Measurements from ENCODE around the gene ZBTB3. TPM values are rescaled to one million over a fixed set of nuclear protein-coding genes. Genes with fewer than 3 reads are reported as not detected.

Gene ZBTB3
- total RNA-seq, 1 experiment from 2014 or later = 43.4 TPM

GRCh38 chr11:62747475-62748160, 6.3 kb downstream of the ZBTB3 start:
- Histone ChIP-seq H3K4ac (ENCODE audit: low read depth, low read length) (no peak overlapping the region), H3K9me3 (ENCODE audit: control insufficient read depth, low read depth, low read length) (no peaks in the 10 kb centered on the region), H2BK5ac (ENCODE audit: insufficient read length, low read length) (no peak overlapping the region), H3K23ac (ENCODE audit: insufficient read length, low read depth, low read length) (no peak overlapping the region), H3K4me2 (ENCODE audit: insufficient read depth, insufficient read length, low read length) (no peak overlapping the region), H2BK15ac (ENCODE audit: low read depth, low read length) (no peak overlapping the region), H4K8ac (replicated peaks; ENCODE audit: insufficient read length, low read depth, low read length) (no peak overlapping the region), H2AK5ac (ENCODE audit: insufficient read length, low read length) (no peak overlapping the region), H4K91ac (ENCODE audit: insufficient read length, low read depth, low read length) (no peak overlapping the region), H3K4me1 (ENCODE audit: insufficient read depth, low read length) (no peaks in the 10 kb centered on the region), H4K5ac (ENCODE audit: insufficient read length, low read depth, low read length) (no peak overlapping the region), H3K9ac (ENCODE audit: extremely low read depth, insufficient read length, low read length) (no peak overlapping the region), H2BK20ac (ENCODE audit: low read depth, low read length, poor library complexity, severe bottlenecking) (no peak overlapping the region), H2AFZ (ENCODE audit: low read length) (no peak overlapping the region), H3K27me3 (ENCODE audit: insufficient read depth, low read length) (no peaks in the 10 kb centered on the region), H3K79me2 (ENCODE audit: insufficient read depth, low read length) (peaks cover 10% of the 10 kb centered on the region; the same call in 1 of the 2 replicates), H3K14ac (ENCODE audit: insufficient read depth, low read length) (no peak overlapping the region), H2BK120ac (ENCODE audit: low read depth, low read length, poor library complexity, severe bottlenecking) (no peak overlapping the region), H2BK12ac (ENCODE audit: insufficient read length, low read depth, low read length) (no peak overlapping the region), H3K79me1 (ENCODE audit: insufficient read depth, low read depth, low read length, poor library complexity, severe bottlenecking) (peaks cover 6% of the 10 kb centered on the region), H3K23me2 (ENCODE audit: insufficient read length, low read depth, low read length, poor library complexity, severe bottlenecking) (no peaks in the 10 kb centered on the region), H4K20me1 (ENCODE audit: control insufficient read depth, insufficient read depth, insufficient read length) (no peaks in the 10 kb centered on the region), H3T11ph (ENCODE audit: low read length) (no peak overlapping the region), H3K27ac (ENCODE audit: insufficient read length, low read depth, low read length) (no peak overlapping the region), H3K18ac (ENCODE audit: insufficient read length, low read depth, low read length) (no peak overlapping the region), H3K56ac (ENCODE audit: insufficient read length, low read depth, low read length) (no peak overlapping the region)
- WGBS (ENCODE audit: extremely low coverage, insufficient read length, low lambda C conversion rate) = no CpG with 5 or more reads among the region's 9 CpGs
- DNase-seq = no peak
- Mint-ChIP-seq H3K27me3 (ENCODE audit: low read depth) (no peaks in the 10 kb centered on the region), H3K27ac (peak overlapping the region in 1 of 3 experiments; percentile 16; a peak in 1 of 7 replicates), H3K9me3 (no peaks in the 10 kb centered on the region), H3K4me1 (peaks cover 0 to 4% of the 10 kb centered on the region in 2 experiments; a peak in 1 of 4 replicates), H3K4me3 (no peak overlapping the region), H3K36me3 (ENCODE audit: insufficient read depth in 1 of 3, low read depth in 3 of 3) (peaks cover 21 to 32% (median 23%) of the 10 kb centered on the region in 3 experiments)
- no peak for TF ChIP-seq CTCF (conservative IDR thresholded peaks at IDR 0.05)
